ENCODE data around the gene P2RY8.
"Not testable (repeated sequence)": the region's sequence is repeated elsewhere in the genome, so short reads cannot be mapped to it uniquely, and the experiment has no call there.

P2RY8 gene

GRCh38 chrX:1491248-1491647, 45.7 kb downstream of the P2RY8 start:
- peaks cover 0 to 11% of the 10 kb centered on the region in 2 donors for H3K4me1 ChIP-seq (ENCODE audit: control insufficient read depth in 1 of 2, insufficient read depth in 2 of 2, low read length in 2 of 2)
- H3K27me3 ChIP-seq (ENCODE audit: low read depth, low read length); H3K27ac ChIP-seq (ENCODE audit: low read length); H3K4me3 ChIP-seq (ENCODE audit: low read depth in 1 of 2, low read length in 2 of 2); H3K36me3 ChIP-seq (ENCODE audit: control insufficient read depth in 1 of 2, insufficient read depth in 2 of 2, low read length in 2 of 2); H3K9me3 ChIP-seq (ENCODE audit: control insufficient read depth in 1 of 2, low read length in 2 of 2): not testable (repeated sequence)

GRCh38 chrX:1490723-1491122, 46.3 kb downstream of the P2RY8 start:
- H3K9me3 ChIP-seq (ENCODE audit: control insufficient read depth in 1 of 2, low read length in 2 of 2); H3K4me3 ChIP-seq (ENCODE audit: low read depth in 1 of 2, low read length in 2 of 2); H3K27ac ChIP-seq (ENCODE audit: low read length); H3K27me3 ChIP-seq (ENCODE audit: low read depth, low read length); H3K36me3 ChIP-seq (ENCODE audit: control insufficient read depth in 1 of 2, insufficient read depth in 2 of 2, low read length in 2 of 2): not testable (repeated sequence)
- peaks cover 0 to 11% of the 10 kb centered on the region in 2 donors for H3K4me1 ChIP-seq (ENCODE audit: control insufficient read depth in 1 of 2, insufficient read depth in 2 of 2, low read length in 2 of 2)

- H3K27ac ChIP-seq (ENCODE audit: low read length); H3K36me3 ChIP-seq (ENCODE audit: control insufficient read depth in 1 of 2, insufficient read depth in 2 of 2, low read length in 2 of 2); H3K4me1 ChIP-seq (ENCODE audit: control insufficient read depth in 1 of 2, insufficient read depth in 2 of 2, low read length in 2 of 2); H3K4me3 ChIP-seq (ENCODE audit: low read depth in 1 of 2, low read length in 2 of 2); H3K27me3 ChIP-seq (ENCODE audit: low read depth, low read length); H3K9me3 ChIP-seq (ENCODE audit: control insufficient read depth in 1 of 2, low read length in 2 of 2): not testable (repeated sequence)
Measured at GRCh38 chrX:1489354-1489753, 47.6 kb downstream of the P2RY8 start.

GRCh38 chrX:1488745-1489144, 48.2 kb downstream of the P2RY8 start:
- H3K4me1 ChIP-seq (ENCODE audit: control insufficient read depth in 1 of 2, insufficient read depth in 2 of 2, low read length in 2 of 2), result peaks cover 0 to 3% of the 10 kb centered on the region in 2 donors
- no peaks in the 10 kb centered on the region for H3K27me3 ChIP-seq (ENCODE audit: low read depth, low read length)
- H3K27ac ChIP-seq (ENCODE audit: low read length), result no peak overlapping the region
- no peaks in the 10 kb centered on the region for H3K9me3 ChIP-seq (ENCODE audit: control insufficient read depth in 1 of 2, low read length in 2 of 2)
- no peaks in the 10 kb centered on the region for H3K36me3 ChIP-seq (ENCODE audit: control insufficient read depth in 1 of 2, insufficient read depth in 2 of 2, low read length in 2 of 2)
- H3K4me3 ChIP-seq (ENCODE audit: low read depth in 1 of 2, low read length in 2 of 2), result no peak overlapping the region

GRCh38 chrX:1488141-1488540, 48.8 kb downstream of the P2RY8 start:
- no peaks in the 10 kb centered on the region for H3K9me3 ChIP-seq (ENCODE audit: control insufficient read depth in 1 of 2, low read length in 2 of 2)
- no peaks in the 10 kb centered on the region for H3K4me1 ChIP-seq (ENCODE audit: control insufficient read depth in 1 of 2, insufficient read depth in 2 of 2, low read length in 2 of 2)
- H3K4me3 ChIP-seq (ENCODE audit: low read depth in 1 of 2, low read length in 2 of 2), result no peak overlapping the region
- no peak overlapping the region for H3K27ac ChIP-seq (ENCODE audit: low read length)
- H3K27me3 ChIP-seq (ENCODE audit: low read depth, low read length), result no peaks in the 10 kb centered on the region
- H3K36me3 ChIP-seq (ENCODE audit: control insufficient read depth in 1 of 2, insufficient read depth in 2 of 2, low read length in 2 of 2), result no peaks in the 10 kb centered on the region

- no peaks in the 10 kb centered on the region for H3K4me1 ChIP-seq (ENCODE audit: control insufficient read depth in 1 of 2, insufficient read depth in 2 of 2, low read length in 2 of 2)
- H3K27ac ChIP-seq (ENCODE audit: low read length), result no peak overlapping the region
- H3K27me3 ChIP-seq (ENCODE audit: low read depth, low read length), result no peaks in the 10 kb centered on the region
Measured at GRCh38 chrX:1487401-1487800, 49.6 kb downstream of the P2RY8 start.

GRCh38 chrX:1486749-1487361, 50.1 kb downstream of the P2RY8 start:
- H3K4me1 ChIP-seq (ENCODE audit: control insufficient read depth in 1 of 2, insufficient read depth in 2 of 2, low read length in 2 of 2), result no peaks in the 10 kb centered on the region
- no peaks in the 10 kb centered on the region for H3K27me3 ChIP-seq (ENCODE audit: low read depth, low read length)
- no peak overlapping the region for H3K27ac ChIP-seq (ENCODE audit: low read length)
- no peaks in the 10 kb centered on the region for H3K9me3 ChIP-seq (ENCODE audit: control insufficient read depth in 1 of 2, low read length in 2 of 2)
- H3K36me3 ChIP-seq (ENCODE audit: control insufficient read depth in 1 of 2, insufficient read depth in 2 of 2, low read length in 2 of 2), result no peaks in the 10 kb centered on the region
- no peak overlapping the region for H3K4me3 ChIP-seq (ENCODE audit: low read depth in 1 of 2, low read length in 2 of 2)

More at GRCh38 chrX:1487401-1487800, 49.6 kb downstream of the P2RY8 start:
- Histone ChIP-seq H3K36me3 (ENCODE audit: control insufficient read depth in 1 of 2, insufficient read depth in 2 of 2, low read length in 2 of 2) (no peaks in the 10 kb centered on the region), H3K4me3 (ENCODE audit: low read depth in 1 of 2, low read length in 2 of 2) (no peak overlapping the region), H3K9me3 (ENCODE audit: control insufficient read depth in 1 of 2, low read length in 2 of 2) (no peaks in the 10 kb centered on the region)

- Histone ChIP-seq H3K4me3 (ENCODE audit: low read depth in 1 of 2, low read length in 2 of 2) (no peak overlapping the region), H3K9me3 (ENCODE audit: control insufficient read depth in 1 of 2, low read length in 2 of 2) (no peaks in the 10 kb centered on the region), H3K4me1 (ENCODE audit: control insufficient read depth in 1 of 2, insufficient read depth in 2 of 2, low read length in 2 of 2) (peaks cover 0 to 4% of the 10 kb centered on the region in 2 donors), H3K36me3 (ENCODE audit: control insufficient read depth in 1 of 2, insufficient read depth in 2 of 2, low read length in 2 of 2) (no peaks in the 10 kb centered on the region), H3K27me3 (ENCODE audit: low read depth, low read length) (no peaks in the 10 kb centered on the region), H3K27ac (ENCODE audit: low read length) (no peak overlapping the region)
Measured at GRCh38 chrX:1486177-1486576, 50.8 kb downstream of the P2RY8 start.

- no peak overlapping the region for H3K27ac ChIP-seq (ENCODE audit: low read length)
- H3K4me3 ChIP-seq (ENCODE audit: low read depth in 1 of 2, low read length in 2 of 2), result no peak overlapping the region
- H3K27me3 ChIP-seq (ENCODE audit: low read depth, low read length), result no peaks in the 10 kb centered on the region
- peaks cover 0 to 1% of the 10 kb centered on the region in 2 donors for H3K9me3 ChIP-seq (ENCODE audit: control insufficient read depth in 1 of 2, low read length in 2 of 2)
- H3K36me3 ChIP-seq (ENCODE audit: control insufficient read depth in 1 of 2, insufficient read depth in 2 of 2, low read length in 2 of 2), result no peaks in the 10 kb centered on the region
- peaks cover 0 to 4% of the 10 kb centered on the region in 2 donors for H3K4me1 ChIP-seq (ENCODE audit: control insufficient read depth in 1 of 2, insufficient read depth in 2 of 2, low read length in 2 of 2)
Measured at GRCh38 chrX:1485033-1485432, 52.0 kb downstream of the P2RY8 start.

GRCh38 chrX:1484638-1485019, 52.4 kb downstream of the P2RY8 start:
- H3K4me1 ChIP-seq (ENCODE audit: control insufficient read depth in 1 of 2, insufficient read depth in 2 of 2, low read length in 2 of 2), result peaks cover 0 to 4% of the 10 kb centered on the region in 2 donors
- no peaks in the 10 kb centered on the region for H3K36me3 ChIP-seq (ENCODE audit: control insufficient read depth in 1 of 2, insufficient read depth in 2 of 2, low read length in 2 of 2)
- H3K4me3 ChIP-seq (ENCODE audit: low read depth in 1 of 2, low read length in 2 of 2), result no peak overlapping the region
- H3K27me3 ChIP-seq (ENCODE audit: low read depth, low read length), result no peaks in the 10 kb centered on the region
- H3K27ac ChIP-seq (ENCODE audit: low read length), result no peak overlapping the region
- H3K9me3 ChIP-seq (ENCODE audit: control insufficient read depth in 1 of 2, low read length in 2 of 2), result peaks cover 0 to 5% of the 10 kb centered on the region in 2 donors

GRCh38 chrX:1483843-1484637, 52.9 kb downstream of the P2RY8 start:
- H3K27ac ChIP-seq (ENCODE audit: low read length), result no peak overlapping the region

More at GRCh38 chrX:1483843-1484637, 52.9 kb downstream of the P2RY8 start:
- Histone ChIP-seq H3K4me1 (ENCODE audit: control insufficient read depth in 1 of 2, insufficient read depth in 2 of 2, low read length in 2 of 2) (peaks cover 0 to 4% of the 10 kb centered on the region in 2 donors), H3K27me3 (ENCODE audit: low read depth, low read length) (no peaks in the 10 kb centered on the region), H3K4me3 (ENCODE audit: low read depth in 1 of 2, low read length in 2 of 2) (no peak overlapping the region), H3K9me3 (ENCODE audit: control insufficient read depth in 1 of 2, low read length in 2 of 2) (peaks cover 0 to 5% of the 10 kb centered on the region in 2 donors), H3K36me3 (ENCODE audit: control insufficient read depth in 1 of 2, insufficient read depth in 2 of 2, low read length in 2 of 2) (no peaks in the 10 kb centered on the region)

Measured in muscle layer of duodenum (tissue), 2 donors.